Measurements from ENCODE around the gene RNASEH1. TPM values are rescaled to one million over a fixed set of nuclear protein-coding genes. Genes with fewer than 3 reads are reported as not detected.

The RNASEH1 gene
- polyA plus RNA-seq, result 15.2 TPM
- long read RNA-seq, donor 1, transcript RNASEH1-201 (8 exons, 1,887 nt), result major isoform, 5 of 1,843 reads
- long read RNA-seq, donor 1, partial matches to known transcripts, result 1,806 of 1,843 reads
- long read RNA-seq, donor 1, other reads (novel, unspliced or antisense), result 32 of 1,843 reads
- long read RNA-seq, donor 2, transcript RNASEH1-201 (8 exons, 1,887 nt), result major isoform, 17 of 17 reads
- long read RNA-seq, donor 2, partial matches to known transcripts, result 0 of 17 reads
- long read RNA-seq, donor 2, other reads (novel, unspliced or antisense), result 0 of 17 reads
- long read RNA-seq, donor 3, result 0 reads
- long read RNA-seq, donor 4, result 0 reads
- long read RNA-seq, donor 5, partial matches to known transcripts, result 612 of 1,870 reads
- long read RNA-seq, donor 5, other reads (novel, unspliced or antisense), result 1,255 of 1,870 reads
- long read RNA-seq, donor 6, transcript RNASEH1-201 (8 exons, 1,887 nt), result major isoform, 6 of 6 reads
- long read RNA-seq, donor 6, partial matches to known transcripts, result 0 of 6 reads
- long read RNA-seq, donor 6, other reads (novel, unspliced or antisense), result 0 of 6 reads
- long read RNA-seq, donor 7, partial matches to known transcripts, result 0 of 2 reads
- long read RNA-seq, donor 7, other reads (novel, unspliced or antisense), result 0 of 2 reads
- long read RNA-seq, donor 8, transcript RNASEH1-201 (8 exons, 1,887 nt), result major isoform, 17 of 17 reads
- long read RNA-seq, donor 8, partial matches to known transcripts, result 0 of 17 reads
- long read RNA-seq, donor 8, other reads (novel, unspliced or antisense), result 0 of 17 reads
- long read RNA-seq, donor 9, transcript RNASEH1-201 (8 exons, 1,887 nt), result major isoform, 9 of 9 reads
- long read RNA-seq, donor 9, partial matches to known transcripts, result 0 of 9 reads
- long read RNA-seq, donor 9, other reads (novel, unspliced or antisense), result 0 of 9 reads
- long read RNA-seq, donor 10, transcript RNASEH1-201 (8 exons, 1,887 nt), result major isoform, 8 of 17 reads
- long read RNA-seq, donor 10, partial matches to known transcripts, result 9 of 17 reads
- long read RNA-seq, donor 10, other reads (novel, unspliced or antisense), result 0 of 17 reads
- long read RNA-seq, donor 11, transcript RNASEH1-201 (8 exons, 1,887 nt), result major isoform, 9 of 10 reads
- long read RNA-seq, donor 11, partial matches to known transcripts, result 0 of 10 reads
- long read RNA-seq, donor 11, other reads (novel, unspliced or antisense), result 0 of 10 reads

- H3K27me3 ChIP-seq (ENCODE audit: control insufficient read depth, insufficient read depth, low read length), result no peaks in the 10 kb centered on the region
- no CpG with 5 or more reads among the region's 67 CpGs for WGBS (ENCODE audit: insufficient coverage, low lambda C conversion rate)
- peaks cover 26% of the 10 kb centered on the region for H3K36me3 ChIP-seq (ENCODE audit: control insufficient read depth, insufficient read depth, low read length)
- H3K27ac ChIP-seq (ENCODE audit: low read length), result peak within 1 kb of the TSS; percentile 81
- H3K9me3 ChIP-seq (ENCODE audit: control insufficient read depth, low read depth, low read length), result no peaks in the 10 kb centered on the region
- peaks cover 2% of the 10 kb centered on the region for H3K4me1 ChIP-seq (ENCODE audit: control insufficient read depth, insufficient read depth, low read length)
- DNase-seq, result peak; percentile 99
- peak within 1 kb of the TSS; percentile 86 for H3K4me3 ChIP-seq (ENCODE audit: low read length)
Measured at GRCh38 chr2:3558205-3559014, at the start of gene RNASEH1. Gene RNASEH1, minus strand, starts transcription at chr2:3558333. Its CDS starts 73 bp downstream, at chr2:3558260.

GRCh38 chr2:3606370-3607201 lies 48.5 kb upstream of the RNASEH1 start:
- Histone ChIP-seq H3K27ac (ENCODE audit: low read length) (no peak overlapping the region), H3K4me1 (ENCODE audit: control insufficient read depth, insufficient read depth, low read length) (no peaks in the 10 kb centered on the region), H3K27me3 (ENCODE audit: control insufficient read depth, insufficient read depth, low read length) (peaks cover 4% of the 10 kb centered on the region), H3K9me3 (ENCODE audit: control insufficient read depth, low read depth, low read length) (no peaks in the 10 kb centered on the region), H3K36me3 (ENCODE audit: control insufficient read depth, insufficient read depth, low read length) (no peaks in the 10 kb centered on the region), H3K4me3 (ENCODE audit: low read length) (no peak overlapping the region)
- no peak for DNase-seq
- no CpG with 5 or more reads among the region's 37 CpGs for WGBS (ENCODE audit: insufficient coverage, low lambda C conversion rate)

- Histone ChIP-seq H3K36me3 (ENCODE audit: control insufficient read depth, insufficient read depth, low read length) (no peaks in the 10 kb centered on the region), H3K9me3 (ENCODE audit: control insufficient read depth, low read depth, low read length) (no peaks in the 10 kb centered on the region), H3K4me1 (ENCODE audit: control insufficient read depth, insufficient read depth, low read length) (no peaks in the 10 kb centered on the region), H3K27ac (ENCODE audit: low read length) (no peak overlapping the region), H3K27me3 (ENCODE audit: control insufficient read depth, insufficient read depth, low read length) (peaks cover 4% of the 10 kb centered on the region), H3K4me3 (ENCODE audit: low read length) (no peak overlapping the region)
- no CpG with 5 or more reads among the region's 11 CpGs for WGBS (ENCODE audit: insufficient coverage, low lambda C conversion rate)
- DNase-seq, result no peak
Measured at GRCh38 chr2:3606028-3606369, 47.9 kb upstream of the RNASEH1 start.

GRCh38 chr2:3604991-3605961 lies 47.1 kb upstream of the RNASEH1 start:
- Histone ChIP-seq H3K4me3 (ENCODE audit: low read length) (no peak overlapping the region), H3K9me3 (ENCODE audit: control insufficient read depth, low read depth, low read length) (no peaks in the 10 kb centered on the region), H3K27ac (ENCODE audit: low read length) (no peak overlapping the region), H3K27me3 (ENCODE audit: control insufficient read depth, insufficient read depth, low read length) (peaks cover 4% of the 10 kb centered on the region), H3K4me1 (ENCODE audit: control insufficient read depth, insufficient read depth, low read length) (no peaks in the 10 kb centered on the region), H3K36me3 (ENCODE audit: control insufficient read depth, insufficient read depth, low read length) (no peaks in the 10 kb centered on the region)
- DNase-seq, result no peak
- no CpG with 5 or more reads among the region's 44 CpGs for WGBS (ENCODE audit: insufficient coverage, low lambda C conversion rate)

GRCh38 chr2:3604207-3604877 lies 46.2 kb upstream of the RNASEH1 start:
- H3K36me3 ChIP-seq (ENCODE audit: control insufficient read depth, insufficient read depth, low read length), result no peaks in the 10 kb centered on the region
- no peak for DNase-seq
- no CpG with 5 or more reads among the region's 16 CpGs for WGBS (ENCODE audit: insufficient coverage, low lambda C conversion rate)
- no peaks in the 10 kb centered on the region for H3K4me1 ChIP-seq (ENCODE audit: control insufficient read depth, insufficient read depth, low read length)
- no peaks in the 10 kb centered on the region for H3K9me3 ChIP-seq (ENCODE audit: control insufficient read depth, low read depth, low read length)
- no peak overlapping the region for H3K4me3 ChIP-seq (ENCODE audit: low read length)
- peaks cover 4% of the 10 kb centered on the region for H3K27me3 ChIP-seq (ENCODE audit: control insufficient read depth, insufficient read depth, low read length)
- no peak overlapping the region for H3K27ac ChIP-seq (ENCODE audit: low read length)

- Histone ChIP-seq H3K27me3 (ENCODE audit: control insufficient read depth, insufficient read depth, low read length) (peaks cover 4% of the 10 kb centered on the region), H3K36me3 (ENCODE audit: control insufficient read depth, insufficient read depth, low read length) (no peaks in the 10 kb centered on the region), H3K9me3 (ENCODE audit: control insufficient read depth, low read depth, low read length) (no peaks in the 10 kb centered on the region), H3K27ac (ENCODE audit: low read length) (no peak overlapping the region), H3K4me1 (ENCODE audit: control insufficient read depth, insufficient read depth, low read length) (no peaks in the 10 kb centered on the region), H3K4me3 (ENCODE audit: low read length) (no peak overlapping the region)
- DNase-seq, result no peak
- WGBS (ENCODE audit: insufficient coverage, low lambda C conversion rate), result no CpG with 5 or more reads among the region's 19 CpGs
Measured at GRCh38 chr2:3603536-3604206, 45.5 kb upstream of the RNASEH1 start.

- WGBS (ENCODE audit: insufficient coverage, low lambda C conversion rate), result 92% methylated on average over 4 of the region's 25 CpGs
- DNase-seq, result no peak
Measured at GRCh38 chr2:3602553-3603339, 44.6 kb upstream of the RNASEH1 start.

More at GRCh38 chr2:3602553-3603339, 44.6 kb upstream of the RNASEH1 start:
- Histone ChIP-seq H3K9me3 (ENCODE audit: control insufficient read depth, low read depth, low read length) (no peaks in the 10 kb centered on the region), H3K27me3 (ENCODE audit: control insufficient read depth, insufficient read depth, low read length) (peaks cover 4% of the 10 kb centered on the region), H3K36me3 (ENCODE audit: control insufficient read depth, insufficient read depth, low read length) (no peaks in the 10 kb centered on the region), H3K4me3 (ENCODE audit: low read length) (no peak overlapping the region), H3K27ac (ENCODE audit: low read length) (no peak overlapping the region), H3K4me1 (ENCODE audit: control insufficient read depth, insufficient read depth, low read length) (no peaks in the 10 kb centered on the region)
